ENCODE results near the gene PTRH1. TPM values are rescaled to one million over a fixed set of nuclear protein-coding genes. Genes with fewer than 3 reads are reported as not detected.
"Not testable (repeated sequence)": the region's sequence is repeated elsewhere in the genome, so short reads cannot be mapped to it uniquely, and the experiment has no call there.

The PTRH1 gene
- total RNA-seq, 1 donor from 2014 or later = 13.9 TPM

DNA sequence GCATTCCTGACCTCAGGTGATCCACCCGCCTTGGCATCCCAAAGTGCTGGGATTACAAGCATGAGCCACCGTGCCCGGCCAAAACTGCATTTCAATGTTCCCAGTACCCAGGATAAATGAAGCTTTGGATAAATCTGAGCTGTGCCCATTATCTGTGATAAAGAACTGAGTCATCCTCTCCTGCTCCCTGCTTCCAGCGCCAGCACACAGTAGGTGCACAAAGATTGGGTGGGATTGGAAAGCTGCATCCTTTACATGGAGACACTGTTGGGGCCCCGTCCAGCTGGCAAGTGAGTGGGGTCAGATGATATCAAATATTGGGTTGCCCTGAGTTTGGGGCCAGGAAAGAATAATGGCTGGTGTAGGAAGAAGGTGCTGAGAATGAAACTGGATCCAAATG is 45.6 kb upstream of the PTRH1 start:
- Histone ChIP-seq H3K36me3 (no peaks in the 10 kb centered on the region), H3K4me3 (peak overlapping the region; percentile 65), H3K27ac (replicated peaks) (peak overlapping the region; percentile 93), H3K9me3 (replicated peaks) (no peaks in the 10 kb centered on the region), H3K27me3 (ENCODE audit: low read depth) (peaks cover 41% of the 10 kb centered on the region), H3K4me1 (peaks cover 91% of the 10 kb centered on the region)
- intact Hi-C loops (cut with micrococcal nuclease) = no loop called here
- TF ChIP-seq, protein P1, sequence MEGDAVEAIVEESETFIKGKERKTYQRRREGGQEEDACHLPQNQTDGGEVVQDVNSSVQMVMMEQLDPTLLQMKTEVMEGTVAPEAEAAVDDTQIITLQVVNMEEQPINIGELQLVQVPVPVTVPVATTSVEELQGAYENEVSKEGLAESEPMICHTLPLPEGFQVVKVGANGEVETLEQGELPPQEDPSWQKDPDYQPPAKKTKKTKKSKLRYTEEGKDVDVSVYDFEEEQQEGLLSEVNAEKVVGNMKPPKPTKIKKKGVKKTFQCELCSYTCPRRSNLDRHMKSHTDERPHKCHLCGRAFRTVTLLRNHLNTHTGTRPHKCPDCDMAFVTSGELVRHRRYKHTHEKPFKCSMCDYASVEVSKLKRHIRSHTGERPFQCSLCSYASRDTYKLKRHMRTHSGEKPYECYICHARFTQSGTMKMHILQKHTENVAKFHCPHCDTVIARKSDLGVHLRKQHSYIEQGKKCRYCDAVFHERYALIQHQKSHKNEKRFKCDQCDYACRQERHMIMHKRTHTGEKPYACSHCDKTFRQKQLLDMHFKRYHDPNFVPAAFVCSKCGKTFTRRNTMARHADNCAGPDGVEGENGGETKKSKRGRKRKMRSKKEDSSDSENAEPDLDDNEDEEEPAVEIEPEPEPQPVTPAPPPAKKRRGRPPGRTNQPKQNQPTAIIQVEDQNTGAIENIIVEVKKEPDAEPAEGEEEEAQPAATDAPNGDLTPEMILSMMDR (IDR thresholded peaks at IDR 0.05; ENCODE audit: borderline replicate concordance) = no peak
- no peak for DNase-seq

DNA sequence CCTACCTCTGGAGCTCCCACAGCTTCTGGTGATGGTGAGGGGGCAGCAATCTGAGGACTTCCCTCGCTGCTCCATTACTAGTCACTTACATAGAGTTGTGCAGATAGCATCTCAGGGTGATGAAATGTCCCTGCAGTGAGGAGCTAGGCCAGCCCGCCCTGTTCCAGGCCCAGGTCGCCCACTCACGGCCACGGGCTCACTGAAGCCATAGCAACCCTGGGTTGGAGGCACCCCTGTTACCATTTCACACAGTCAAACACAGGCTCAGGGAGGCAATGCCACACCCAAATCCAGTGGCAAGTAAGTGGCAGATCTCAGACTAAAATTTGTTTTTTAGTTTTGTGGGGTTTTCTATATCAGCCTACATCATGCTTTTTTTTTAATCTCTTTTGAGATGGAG is 43.4 kb upstream of the PTRH1 start:
- TF ChIP-seq, protein P1 (IDR thresholded peaks at IDR 0.05; ENCODE audit: borderline replicate concordance) = no peak
- peaks cover 63% of the 10 kb centered on the region for H3K27me3 ChIP-seq (ENCODE audit: low read depth)
- no peaks in the 10 kb centered on the region for H3K36me3 ChIP-seq
- peaks cover 91% of the 10 kb centered on the region for H3K4me1 ChIP-seq
- intact Hi-C loops (cut with micrococcal nuclease) = no loop called here
- no peak for DNase-seq
- peak overlapping the region; percentile 65 for H3K4me3 ChIP-seq
- H3K9me3 ChIP-seq (replicated peaks) = no peaks in the 10 kb centered on the region
- H3K27ac ChIP-seq (replicated peaks) = peak overlapping the region; percentile 93

DNA sequence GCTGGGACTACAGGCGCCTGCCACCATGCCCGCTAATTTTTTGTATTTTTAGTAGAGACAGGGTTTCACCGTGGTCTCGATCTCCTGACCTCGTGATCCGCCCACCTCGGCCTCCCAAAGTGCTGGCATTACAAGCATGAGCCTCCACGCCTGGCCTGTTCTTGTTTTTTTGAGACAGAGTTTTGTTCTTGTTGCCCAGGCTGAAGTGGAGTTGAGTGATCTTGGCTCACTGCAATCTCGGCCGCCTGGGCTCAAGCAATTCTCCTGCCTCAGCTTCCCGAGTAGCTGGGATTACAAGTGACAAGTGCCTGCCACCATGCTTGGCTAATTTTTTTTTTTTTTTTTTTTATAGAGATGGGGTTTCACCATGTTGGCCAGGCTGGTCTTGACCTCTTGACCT is 41.3 kb upstream of the PTRH1 start:
- DNase-seq = not testable (repeated sequence)

DNA sequence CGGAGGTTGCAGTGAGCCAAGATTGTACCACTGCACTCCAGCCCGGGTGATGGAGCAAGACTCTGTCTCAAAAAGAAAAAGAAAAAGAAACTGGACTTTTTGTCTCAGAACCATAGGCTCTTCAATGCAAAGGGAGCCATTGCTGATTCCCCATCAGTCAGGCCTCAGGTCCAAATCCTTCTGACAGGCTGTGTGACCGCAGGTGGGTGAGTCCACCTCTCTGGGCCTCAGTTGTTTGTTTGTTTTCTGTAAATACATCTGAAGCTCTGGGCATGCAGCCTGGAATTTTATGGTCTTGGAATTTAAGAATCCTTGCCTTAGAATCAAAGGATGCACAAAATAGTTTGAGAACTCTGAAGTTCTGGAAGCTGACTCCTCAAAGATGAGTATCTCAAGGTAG is 40.8 kb upstream of the PTRH1 start:
- Histone ChIP-seq H3K9me3 (replicated peaks) (no peaks in the 10 kb centered on the region), H3K27me3 (ENCODE audit: low read depth) (peaks cover 60% of the 10 kb centered on the region), H3K4me1 (peaks cover 93% of the 10 kb centered on the region), H3K36me3 (no peaks in the 10 kb centered on the region), H3K27ac (replicated peaks) (peak overlapping the region; percentile 93), H3K4me3 (peak overlapping the region; percentile 59)
- TF ChIP-seq, protein P1 (IDR thresholded peaks at IDR 0.05; ENCODE audit: borderline replicate concordance) = no peak
- intact Hi-C loops (cut with micrococcal nuclease) = no loop called here
- DNase-seq = no peak

More for the DNA sequence above, 41.3 kb upstream of the PTRH1 start:
- Histone ChIP-seq H3K27me3 (ENCODE audit: low read depth) (peaks cover 66% of the 10 kb centered on the region), H3K4me3 (peak overlapping the region; percentile 59), H3K4me1 (peaks cover 93% of the 10 kb centered on the region), H3K27ac (replicated peaks) (peak overlapping the region; percentile 93)
- intact Hi-C loops (cut with micrococcal nuclease); H3K36me3 ChIP-seq; H3K9me3 ChIP-seq (replicated peaks): not testable (repeated sequence)

DNA sequence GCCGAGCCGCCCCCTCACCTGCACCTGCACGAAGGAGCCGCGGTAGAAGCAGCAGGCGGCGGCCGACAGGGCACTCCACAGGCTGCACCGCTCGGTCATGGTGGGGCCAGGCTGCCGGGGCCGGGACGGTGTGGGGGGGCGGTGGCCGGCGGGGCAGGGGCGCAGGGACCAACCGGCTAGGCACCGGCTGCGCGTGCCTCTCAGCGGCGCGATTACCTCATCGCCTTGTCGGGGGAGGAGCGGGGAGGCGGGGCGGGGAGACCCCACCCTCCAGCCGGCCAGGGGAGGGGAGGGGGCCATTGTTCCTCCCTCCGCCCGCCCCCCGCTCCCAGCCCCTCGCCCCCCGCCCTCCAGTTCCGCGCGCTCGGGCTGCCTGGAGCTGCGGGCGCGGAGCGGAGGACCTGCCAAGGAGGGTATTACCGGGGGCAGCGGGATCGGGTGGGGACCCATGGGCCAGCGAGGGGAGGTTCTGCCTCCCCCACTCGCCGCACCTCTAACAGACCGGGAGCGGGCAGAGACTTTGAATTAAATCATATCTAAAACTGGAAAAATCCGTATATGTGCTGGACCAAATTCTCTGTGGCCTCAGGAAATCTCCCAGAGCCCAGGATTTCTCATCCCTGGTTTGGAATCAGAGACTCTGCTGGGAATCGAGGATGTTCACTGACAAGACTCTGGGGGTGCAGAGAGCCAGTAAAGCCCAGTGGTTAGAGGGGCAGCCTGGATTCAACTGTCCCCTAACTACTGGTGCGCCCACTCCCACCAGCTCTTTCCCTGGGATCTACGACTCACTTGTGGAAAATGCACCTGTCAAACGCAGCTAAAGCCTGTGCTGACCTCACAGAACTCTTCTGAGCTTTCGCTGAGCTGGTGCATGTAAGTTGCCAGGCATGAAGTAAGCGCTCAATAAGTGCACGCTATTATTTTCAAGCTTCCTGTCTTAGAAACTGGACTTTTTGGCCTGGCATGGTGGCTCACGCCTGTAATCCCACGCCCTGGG is 39.9 kb upstream of the PTRH1 start:
- no peaks in the 10 kb centered on the region for H3K9me3 ChIP-seq (replicated peaks)
- peaks cover 86% of the 10 kb centered on the region for H3K4me1 ChIP-seq
- peaks cover 60% of the 10 kb centered on the region for H3K27me3 ChIP-seq (ENCODE audit: low read depth)
- peak overlapping the region; percentile 59 for H3K4me3 ChIP-seq
- H3K27ac ChIP-seq (replicated peaks) = peak overlapping the region; percentile 93
- peaks cover 8% of the 10 kb centered on the region for H3K36me3 ChIP-seq
- TF ChIP-seq, protein P1 (IDR thresholded peaks at IDR 0.05; ENCODE audit: borderline replicate concordance) = no peak
- no peak for DNase-seq
- intact Hi-C loops (cut with micrococcal nuclease) = no loop called here

Data from left ventricle myocardium inferior (tissue), 1 donor.